GM12878 (cell line): Measurements from ENCODE around the gene ASB2. TPM values are rescaled to one million over a fixed set of nuclear protein-coding genes. Genes with fewer than 3 reads are reported as not detected.

Experiments
- ATAC-seq: fragments of 200-7000 bp; cut with Tn5 transposase; 3 replicates; pipeline ENCODE4 v1.9.1; 2020; ENCODE audit warnings: mild to moderate bottlenecking, moderate library complexity
- BruUV-seq: library from RNA; stranded (reverse); fragments of 400-500 nt; replicated peaks from 2 replicates; lab custom pipeline; 2021; lab: Mats Ljungman, UMichigan
- CTCF ChIA-PET: fragments of 300-600 bp; sonication (Branson Sonifier 250); formaldehyde crosslinking; extraction: SDS; loops from one replicate; lab custom pipeline; 2021; ENCODE audit warnings: inconsistent platforms; lab: Yijun Ruan, JAX
- POLR2A ChIA-PET: fragments of 350-600 bp; formaldehyde crosslinking; extraction: SDS; loops from one replicate; lab custom pipeline; 2021; ENCODE audit warnings: inconsistent platforms; lab: Charles Lee
- RAD21 ChIA-PET: fragments of 300-600 bp; sonication (Branson Sonifier 250); formaldehyde crosslinking; loops from one replicate; lab custom pipeline; 2023; ENCODE audit warnings: antibody characterized with exemption; ENCODE audit not compliant: unreplicated experiment; lab: Charles Lee
- SMC1A ChIA-PET: fragments of 300-600 bp; sonication (Branson Sonifier 250); formaldehyde crosslinking; loops from one replicate; lab custom pipeline; 2023; ENCODE audit not compliant: unreplicated experiment, uncharacterized antibody; lab: Charles Lee
- DNase-seq: peaks from one replicate; pipeline ENCODE4 v3.0.0-alpha.2; 2011; ENCODE audit warnings: low read depth, low spot score
- FAIRE-seq: peaks from 3 replicates; lab custom pipeline; 2011; peaks lifted over from hg19 to GRCh38; lab: Jason Lieb, UNC
- H2AFZ ChIP-seq: 2 replicates; pipeline ENCODE4 v1.6.0; 2011; ENCODE audit warnings: low read depth, low read length, control low read depth; ENCODE audit not compliant: control insufficient read depth
- H3K27ac ChIP-seq: 2 replicates; pipeline ENCODE4 v1.5.1; 2011; ENCODE audit warnings: control low read depth; ENCODE audit not compliant: control insufficient read depth, insufficient read depth
- H3K27me3 ChIP-seq, 2 experiments: replicated peaks in 1 of 2; 2 replicates each; pipeline versions ENCODE4 v1.6.0 to v1.6.1; 2011; ENCODE audit warnings: low read length in 1 of 2; ENCODE audit not compliant: control insufficient read depth in 2 of 2, insufficient read depth in 2 of 2
- H3K36me3 ChIP-seq, 2 experiments: 2 replicates each; pipeline ENCODE4 v1.5.1; 2011; ENCODE audit warnings: low read length in 1 of 2; ENCODE audit not compliant: control insufficient read depth in 2 of 2, insufficient read depth in 2 of 2
- H3K4me1 ChIP-seq: 2 replicates; pipeline ENCODE4 v1.6.1; 2011; ENCODE audit warnings: mild to moderate bottlenecking, low read length, moderate library complexity, mixed read lengths; ENCODE audit not compliant: control insufficient read depth, insufficient read depth
- H3K4me2 ChIP-seq: 2 replicates; pipeline ENCODE4 v1.6.0; 2011; ENCODE audit warnings: control low read depth; ENCODE audit not compliant: control insufficient read depth, insufficient read depth
- H3K4me3 ChIP-seq: fragments of 200-600 bp; sonication (generic); 2 replicates; pipeline ENCODE4 v1.5.1; 2016
- H3K79me2 ChIP-seq: 2 replicates; pipeline ENCODE4 v1.6.0; 2011; ENCODE audit warnings: low read length; ENCODE audit not compliant: control insufficient read depth, insufficient read depth
- H3K9ac ChIP-seq: 2 replicates; pipeline ENCODE4 v1.8.0; 2011; ENCODE audit warnings: low read length, control low read depth, mixed read lengths; ENCODE audit not compliant: control insufficient read depth, insufficient read depth
- H3K9me3 ChIP-seq: replicated peaks from 3 replicates; pipeline ENCODE4 v1.5.1; 2011; ENCODE audit warnings: mild to moderate bottlenecking, low read length; ENCODE audit not compliant: control insufficient read depth, insufficient read depth
- H4K20me1 ChIP-seq: 2 replicates; pipeline ENCODE4 v1.6.0; 2011; ENCODE audit not compliant: control insufficient read depth, insufficient read depth
- CBX3 ChIP-seq: fragments of 200-600 bp; sonication (generic); IDR thresholded peaks from 2 replicates; pipeline ENCODE4 v1.6.1; 2016; ENCODE audit warnings: low read depth, borderline replicate concordance
- CHD1 ChIP-seq: IDR thresholded peaks from 2 replicates; pipeline ENCODE4 v1.6.1; 2012; ENCODE audit warnings: low read depth, low read length, improper control_type of control experiment
- EGR1 ChIP-seq, 2 experiments: IDR thresholded peaks; 1 replicate in 1 of 2; 2 replicates in 1 of 2; pipeline ENCODE4 v1.6.1; 2011 to 2012; ENCODE audit warnings: low read depth in 2 of 2, low read length in 2 of 2, borderline replicate concordance in 1 of 2, mild to moderate bottlenecking in 1 of 2, moderate library complexity in 1 of 2
- ESRRA ChIP-seq: IDR thresholded peaks from 2 replicates; pipeline ENCODE4 v1.6.1; 2012; ENCODE audit warnings: mild to moderate bottlenecking, low read length, improper control_type of control experiment
- ETV6 ChIP-seq, 2 experiments: fragments of 450-650 bp in 1 of 2; IDR thresholded peaks in 1 of 2; conservative IDR thresholded peaks in 1 of 2; 2 replicates each; pipeline ENCODE4 v1.6.1; 2014; ENCODE audit warnings: antibody characterized with exemption in 1 of 2, borderline replicate concordance in 1 of 2, low read depth in 1 of 2, mild to moderate bottlenecking in 1 of 2, moderate library complexity in 1 of 2
- GATAD2B ChIP-seq: fragments of 450-650 bp; conservative IDR thresholded peaks from 2 replicates; pipeline ENCODE4 v1.6.1; 2017; ENCODE audit warnings: low read depth, mild to moderate bottlenecking, moderate library complexity
- JUNB ChIP-seq: IDR thresholded peaks from 2 replicates; pipeline ENCODE4 v1.6.1; 2016; ENCODE audit warnings: antibody characterized with exemption, mild to moderate bottlenecking
- PML ChIP-seq: IDR thresholded peaks from 2 replicates; pipeline ENCODE4 v1.6.1; 2012; ENCODE audit warnings: low read length, inconsistent platforms
- SMAD5 ChIP-seq: IDR thresholded peaks from 2 replicates; pipeline ENCODE4 v1.6.1; 2016; ENCODE audit warnings: antibody characterized with exemption, low read depth
- WGBS: methylation state at CpG from one replicate; pipeline ENCODE4 v1.1.6; 2016; ENCODE audit warnings: low lambda C conversion rate; ENCODE audit not compliant: insufficient replicate concordance, insufficient coverage; ENCODE audit errors: missing lambda C conversion rate; 5-methylcytosine and 5-hydroxymethylcytosine counted together
- in situ Hi-C: fragments of 300-500 bp; cut with MboI; formaldehyde crosslinking; loops from 9 replicates; pipeline ENCODE4 v1.14.3; 2018; ENCODE audit warnings: mixed read lengths
- intact Hi-C: fragments of 100-400 bp; cut with micrococcal nuclease; formaldehyde crosslinking; loops from one replicate; pipeline ENCODE4 v1.14.2; 2022; ENCODE audit not compliant: unreplicated experiment
- polyA plus RNA-seq, 11 experiments: library from polyadenylated mRNA; depleted of rRNA in 4 of 11; unstranded in 6 of 11; stranded (reverse) in 5 of 11; fragments of >200 nt; fragmentation: Nextera tagmentation in 4 of 11; fragmentation: Illumina TruSeq in 1 of 11; extraction: Ambion mirVana in 4 of 11; extraction: Trizol in 1 of 11; gene quantifications; 1 replicate in 1 of 11; 2 replicates in 10 of 11; pipeline versions ENCODE4 v1.2.1 to v1.2.3, GENCODE V29; 2011 to 2016; ENCODE audit warnings: inconsistent platforms in 2 of 11, missing spikeins in 2 of 11, low read depth in 1 of 11
- total RNA-seq, 4 experiments: library from RNA; depleted of rRNA in 3 of 4; stranded (reverse); fragments of >200 nt in 3 of 4; fragmentation: Illumina TruSeq in 1 of 4; extraction: Trizol in 1 of 4; gene quantifications; 2 replicates each; pipeline versions ENCODE4 v1.2.1 to v1.2.3, GENCODE V29; 2013 to 2021
- TF ChIP-seq, protein P1 (sequence below), 3 experiments: IDR thresholded peaks in 2 of 3; conservative IDR thresholded peaks in 1 of 3; 2 replicates each; pipeline ENCODE4 v1.5.1; 2011; ENCODE audit warnings: low read depth in 3 of 3, low read length in 3 of 3, mild to moderate bottlenecking in 3 of 3, control low read depth in 2 of 3, moderate library complexity in 2 of 3, inconsistent platforms in 1 of 3, mixed read lengths in 1 of 3; ENCODE audit not compliant: control insufficient read depth in 2 of 3, insufficient read depth in 1 of 3; ENCODE audit errors: extremely low read depth in 1 of 3
- TF ChIP-seq, protein P2 (sequence below): fragments of 450-650 bp; formaldehyde crosslinking; IDR thresholded peaks from 2 replicates; pipeline ENCODE4 v1.5.0; 2022; ENCODE audit warnings: mild to moderate bottlenecking, missing genetic modification characterization
- TF ChIP-seq, protein P3 (sequence below): fragments of 450-650 bp; IDR thresholded peaks from 2 replicates; pipeline ENCODE4 v1.6.1; 2017; ENCODE audit warnings: borderline replicate concordance

Gene ASB2
- total and polyA plus RNA-seq, 10 of the 15 experiments (the other 5 are each of a cell fraction or from before 2014, with no cell fraction given), result 3.0 to 54.8 (median 33.5) TPM

DNA sequence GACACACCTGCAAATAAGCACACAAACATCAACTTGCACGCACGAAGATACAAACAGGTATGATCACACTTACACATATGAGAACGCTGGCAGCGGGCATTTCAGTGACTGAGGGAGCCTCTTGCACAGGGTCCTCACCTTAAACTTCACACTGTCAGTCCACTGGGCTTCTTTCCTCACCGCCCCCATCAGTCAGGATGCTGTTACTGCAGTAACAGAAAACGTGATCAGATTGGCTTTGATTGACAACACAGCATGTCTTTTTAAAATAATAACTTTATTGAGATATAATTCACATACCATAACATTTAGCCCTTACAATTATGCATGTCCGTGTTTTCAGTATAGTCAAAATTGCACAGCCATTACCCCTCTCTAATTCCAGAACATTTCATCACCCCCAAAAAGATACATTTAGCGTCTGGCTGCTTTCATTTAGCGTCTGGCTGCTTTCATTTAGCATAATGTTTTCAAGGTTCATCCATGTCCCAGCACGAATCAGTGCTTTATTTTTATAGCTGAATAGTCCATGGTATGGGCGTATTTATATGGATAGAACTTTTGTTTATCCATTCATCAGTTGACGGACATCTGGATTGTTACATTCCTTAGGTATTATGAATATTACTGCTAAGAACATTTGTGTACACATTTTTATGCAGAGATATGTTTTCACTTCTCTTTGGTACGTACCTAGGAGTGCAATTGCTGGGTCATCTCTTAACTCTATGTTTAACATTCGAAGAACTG is 29.1 kb upstream of the ASB2 start (continued):
- TF ChIP-seq, protein P1, sequence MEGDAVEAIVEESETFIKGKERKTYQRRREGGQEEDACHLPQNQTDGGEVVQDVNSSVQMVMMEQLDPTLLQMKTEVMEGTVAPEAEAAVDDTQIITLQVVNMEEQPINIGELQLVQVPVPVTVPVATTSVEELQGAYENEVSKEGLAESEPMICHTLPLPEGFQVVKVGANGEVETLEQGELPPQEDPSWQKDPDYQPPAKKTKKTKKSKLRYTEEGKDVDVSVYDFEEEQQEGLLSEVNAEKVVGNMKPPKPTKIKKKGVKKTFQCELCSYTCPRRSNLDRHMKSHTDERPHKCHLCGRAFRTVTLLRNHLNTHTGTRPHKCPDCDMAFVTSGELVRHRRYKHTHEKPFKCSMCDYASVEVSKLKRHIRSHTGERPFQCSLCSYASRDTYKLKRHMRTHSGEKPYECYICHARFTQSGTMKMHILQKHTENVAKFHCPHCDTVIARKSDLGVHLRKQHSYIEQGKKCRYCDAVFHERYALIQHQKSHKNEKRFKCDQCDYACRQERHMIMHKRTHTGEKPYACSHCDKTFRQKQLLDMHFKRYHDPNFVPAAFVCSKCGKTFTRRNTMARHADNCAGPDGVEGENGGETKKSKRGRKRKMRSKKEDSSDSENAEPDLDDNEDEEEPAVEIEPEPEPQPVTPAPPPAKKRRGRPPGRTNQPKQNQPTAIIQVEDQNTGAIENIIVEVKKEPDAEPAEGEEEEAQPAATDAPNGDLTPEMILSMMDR (IDR thresholded peaks at IDR 0.05 in 2 of 3, conservative IDR thresholded peaks at IDR 0.05 in 1 of 3; ENCODE audit: control insufficient read depth in 2 of 3, extremely low read depth in 1 of 3, insufficient read depth in 1 of 3, low read depth in 3 of 3, low read length in 3 of 3), result peak; percentile 34 to 63 (median 58)
- TF ChIP-seq ETV6 (conservative IDR thresholded peaks at IDR 0.05 in 1 of 2, IDR thresholded peaks at IDR 0.05 in 1 of 2; ENCODE audit: borderline replicate concordance in 1 of 2, low read depth in 1 of 2), result no peak
- TF ChIP-seq, all 136 proteins: peak for 7

DNA sequence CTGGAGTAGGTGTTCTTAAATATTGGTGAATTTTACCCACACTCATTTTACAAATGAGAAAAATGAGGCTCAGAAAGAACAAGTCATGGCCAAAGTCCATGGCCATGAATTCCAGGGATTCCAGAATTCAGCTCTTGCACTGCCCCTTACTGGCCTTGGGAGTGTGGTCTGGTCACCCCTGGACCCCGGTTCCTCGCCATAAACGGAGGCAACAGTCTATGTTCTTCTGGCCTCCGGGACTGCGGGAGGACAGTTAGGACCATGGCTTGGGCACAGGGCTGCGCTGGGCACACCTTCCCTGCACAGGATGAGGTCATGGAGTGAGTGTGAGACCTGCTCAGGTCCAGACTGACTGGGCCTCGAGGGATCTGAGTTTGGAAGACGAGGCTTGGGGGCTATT is 27.6 kb upstream of the ASB2 start:
- CTCF ChIA-PET, result interaction anchor here (0.7 to 16.9 kb wide), 16 partner anchors 8 to 687 kb away, joined by 3 to 541 read pairs (median 4); partner anchors contain the start of genes ASB2, DDX24 and IFI27L1
- POLR2A ChIA-PET, result interaction anchor here (1.4 kb wide), 1 partner anchor 64 kb away, joined by 7 read pairs; no protein-coding TSS in a partner anchor
- H3K4me2 ChIP-seq, result no peak overlapping the region
- in situ Hi-C loops (loop anchor here (5.0 to 10.0 kb wide), 2 partner anchors 62 to 349 kb away; no protein-coding TSS in a partner anchor), intact Hi-C loops (loop anchor here (5.0 kb wide), 1 partner anchor 47 kb away; no protein-coding TSS in a partner anchor)
- DNase-seq (no peak), FAIRE-seq (no peak), ATAC-seq (no peak)
- H4K20me1 ChIP-seq, result no peaks in the 10 kb centered on the region
- no peak overlapping the region for H3K9ac ChIP-seq
- no peaks in the 10 kb centered on the region for H3K36me3 ChIP-seq
- RAD21 ChIA-PET, result interaction anchor here (1.0 to 9.3 kb wide), 5 partner anchors 9 to 63 kb away, joined by 3 to 344 read pairs (median 5); no protein-coding TSS in a partner anchor
- H3K27me3 ChIP-seq, result no peaks in the 10 kb centered on the region
- H3K9me3 ChIP-seq, result no peaks in the 10 kb centered on the region
- SMC1A ChIA-PET, result interaction anchor here (0.8 to 3.0 kb wide), 7 partner anchors 20 to 68 kb away, joined by 3 to 24 read pairs (median 4); no protein-coding TSS in a partner anchor
- no peak overlapping the region for H3K4me3 ChIP-seq
- 32% methylated on average over 8 of the region's 8 CpGs for WGBS
- no peak overlapping the region for H2AFZ ChIP-seq
- no peak overlapping the region for H3K27ac ChIP-seq
- H3K79me2 ChIP-seq, result no peaks in the 10 kb centered on the region
- H3K4me1 ChIP-seq, result peaks cover 24% of the 10 kb centered on the region
- BruUV-seq, result no TSS peak
- TF ChIP-seq, protein P2, sequence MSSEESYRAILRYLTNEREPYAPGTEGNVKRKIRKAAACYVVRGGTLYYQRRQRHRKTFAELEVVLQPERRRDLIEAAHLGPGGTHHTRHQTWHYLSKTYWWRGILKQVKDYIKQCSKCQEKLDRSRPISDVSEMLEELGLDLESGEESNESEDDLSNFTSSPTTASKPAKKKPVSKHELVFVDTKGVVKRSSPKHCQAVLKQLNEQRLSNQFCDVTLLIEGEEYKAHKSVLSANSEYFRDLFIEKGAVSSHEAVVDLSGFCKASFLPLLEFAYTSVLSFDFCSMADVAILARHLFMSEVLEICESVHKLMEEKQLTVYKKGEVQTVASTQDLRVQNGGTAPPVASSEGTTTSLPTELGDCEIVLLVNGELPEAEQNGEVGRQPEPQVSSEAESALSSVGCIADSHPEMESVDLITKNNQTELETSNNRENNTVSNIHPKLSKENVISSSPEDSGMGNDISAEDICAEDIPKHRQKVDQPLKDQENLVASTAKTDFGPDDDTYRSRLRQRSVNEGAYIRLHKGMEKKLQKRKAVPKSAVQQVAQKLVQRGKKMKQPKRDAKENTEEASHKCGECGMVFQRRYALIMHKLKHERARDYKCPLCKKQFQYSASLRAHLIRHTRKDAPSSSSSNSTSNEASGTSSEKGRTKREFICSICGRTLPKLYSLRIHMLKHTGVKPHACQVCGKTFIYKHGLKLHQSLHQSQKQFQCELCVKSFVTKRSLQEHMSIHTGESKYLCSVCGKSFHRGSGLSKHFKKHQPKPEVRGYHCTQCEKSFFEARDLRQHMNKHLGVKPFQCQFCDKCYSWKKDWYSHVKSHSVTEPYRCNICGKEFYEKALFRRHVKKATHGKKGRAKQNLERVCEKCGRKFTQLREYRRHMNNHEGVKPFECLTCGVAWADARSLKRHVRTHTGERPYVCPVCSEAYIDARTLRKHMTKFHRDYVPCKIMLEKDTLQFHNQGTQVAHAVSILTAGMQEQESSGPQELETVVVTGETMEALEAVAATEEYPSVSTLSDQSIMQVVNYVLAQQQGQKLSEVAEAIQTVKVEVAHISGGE (CRISPR knock-in tag), result no peak
- TF ChIP-seq CHD1, result no peak
- TF ChIP-seq PML, result no peak
- TF ChIP-seq, protein P3, sequence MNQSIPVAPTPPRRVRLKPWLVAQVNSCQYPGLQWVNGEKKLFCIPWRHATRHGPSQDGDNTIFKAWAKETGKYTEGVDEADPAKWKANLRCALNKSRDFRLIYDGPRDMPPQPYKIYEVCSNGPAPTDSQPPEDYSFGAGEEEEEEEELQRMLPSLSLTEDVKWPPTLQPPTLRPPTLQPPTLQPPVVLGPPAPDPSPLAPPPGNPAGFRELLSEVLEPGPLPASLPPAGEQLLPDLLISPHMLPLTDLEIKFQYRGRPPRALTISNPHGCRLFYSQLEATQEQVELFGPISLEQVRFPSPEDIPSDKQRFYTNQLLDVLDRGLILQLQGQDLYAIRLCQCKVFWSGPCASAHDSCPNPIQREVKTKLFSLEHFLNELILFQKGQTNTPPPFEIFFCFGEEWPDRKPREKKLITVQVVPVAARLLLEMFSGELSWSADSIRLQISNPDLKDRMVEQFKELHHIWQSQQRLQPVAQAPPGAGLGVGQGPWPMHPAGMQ, result no peak
- TF ChIP-seq GATAD2B, result no peak
- no peak for TF ChIP-seq EGR1 (IDR thresholded peaks at IDR 0.05; ENCODE audit: borderline replicate concordance in 1 of 2, low read depth in 2 of 2, low read length in 2 of 2)
- TF ChIP-seq CBX3, result no peak
- no peak for TF ChIP-seq JUNB
- TF ChIP-seq SMAD5, result no peak
- TF ChIP-seq ESRRA, result no peak
